Amygdala (tissue), 56 donors: ENCODE results near the gene MMP28.

Experiments
- DNase-seq, 56 donors: peaks; one replicate each; lab custom pipeline; 2025; lab: John Stamatoyannopoulos, UW

Gene MMP28

GRCh38 chr17:35801583-35802224 lies 6.3 kb upstream of the MMP28 start:
- DNase-seq, result peak in 39 of 56 donors; percentile 7 to 76 (median 52)

DNA sequence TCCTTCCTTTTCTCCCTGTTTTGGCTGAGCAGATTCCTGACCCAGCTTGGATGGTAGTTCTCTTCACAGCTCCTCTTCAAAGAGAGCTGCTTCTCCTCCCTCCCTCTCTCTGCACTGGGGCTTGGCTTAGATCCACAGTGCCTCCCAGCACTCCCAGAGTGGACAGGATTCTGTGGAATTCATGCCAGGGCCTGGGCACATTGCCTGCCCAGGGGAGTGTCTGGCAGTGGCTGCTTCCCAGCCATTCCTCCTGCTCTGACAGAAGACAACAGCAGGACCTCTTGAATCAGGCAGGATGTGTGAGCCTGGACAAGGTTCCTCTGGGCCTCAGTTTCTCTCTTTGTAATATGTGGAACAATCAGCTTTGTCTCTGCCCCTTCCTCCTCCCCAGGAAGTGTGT lies 4.5 kb upstream of the MMP28 start:
- DNase-seq, result peak in 36 of 56 donors; percentile 19 to 74 (median 44)

GRCh38 chr17:35797918-35798317 lies 2.5 kb upstream of the MMP28 start:
- DNase-seq, result no peak

DNA sequence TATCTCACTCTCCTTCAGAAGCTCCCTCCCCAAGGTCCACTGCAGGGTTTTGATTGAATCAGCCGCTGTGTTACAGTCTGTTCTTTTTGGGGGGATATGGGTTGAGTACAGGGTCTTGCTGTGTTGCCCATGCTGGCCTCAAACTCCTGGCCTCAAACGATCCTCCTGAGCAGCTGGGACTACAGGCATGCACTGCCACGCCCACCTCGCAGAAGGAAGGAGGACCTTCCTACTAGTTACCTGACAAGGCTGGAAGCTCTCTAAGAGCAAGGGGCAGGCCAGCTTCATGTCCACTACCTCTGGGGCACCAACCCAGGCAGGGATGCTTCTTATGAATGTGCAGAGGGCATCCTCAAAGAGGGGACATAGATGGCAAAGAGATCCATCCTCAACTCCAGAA lies 1.9 kb upstream of the MMP28 start:
- no peak for DNase-seq

GRCh38 chr17:35796942-35797341 lies 1.5 kb upstream of the MMP28 start:
- no peak for DNase-seq

- no peak for DNase-seq
Measured at GRCh38 chr17:35795871-35796265, 427 bp upstream of the MMP28 start.

- peak in 6 of 56 donors; percentile 18 to 47 (median 20) for DNase-seq
Measured at GRCh38 chr17:35793257-35793656, 2.2 kb downstream of the MMP28 start.

DNA sequence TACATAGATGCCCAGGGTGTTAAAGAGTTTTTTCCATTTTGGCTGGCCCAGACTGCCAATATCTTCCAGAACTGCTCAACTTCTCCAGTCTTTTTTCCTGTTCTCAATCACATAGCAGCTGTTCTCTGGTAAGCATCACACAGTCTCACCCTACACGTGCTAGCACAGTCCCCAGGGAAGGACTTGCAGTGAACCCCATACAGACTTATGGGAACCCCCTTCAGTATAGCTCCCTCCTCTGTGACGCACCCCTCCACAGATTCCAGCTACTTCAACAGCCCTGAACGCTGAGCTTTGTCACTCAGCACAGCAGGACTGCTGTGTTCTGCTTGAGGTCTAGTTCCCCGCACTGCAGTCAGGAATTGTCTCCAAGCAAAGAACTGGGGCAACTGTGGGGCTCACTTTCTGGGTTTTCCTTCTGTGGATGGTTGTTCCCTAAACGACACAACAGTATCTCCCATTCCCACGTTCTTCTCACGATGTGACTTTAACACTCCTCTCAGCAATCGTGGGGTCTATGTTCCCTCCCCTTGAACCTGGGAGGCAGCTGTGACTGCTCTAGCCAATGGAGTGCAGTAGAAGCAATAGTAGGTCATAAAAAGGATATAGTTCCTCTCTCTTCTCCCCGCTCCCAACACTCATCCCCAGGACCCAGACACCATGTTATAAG lies 3.6 kb downstream of the MMP28 start:
- no peak for DNase-seq

- no peak for DNase-seq
Measured at GRCh38 chr17:35790841-35791240, 4.6 kb downstream of the MMP28 start.

DNA sequence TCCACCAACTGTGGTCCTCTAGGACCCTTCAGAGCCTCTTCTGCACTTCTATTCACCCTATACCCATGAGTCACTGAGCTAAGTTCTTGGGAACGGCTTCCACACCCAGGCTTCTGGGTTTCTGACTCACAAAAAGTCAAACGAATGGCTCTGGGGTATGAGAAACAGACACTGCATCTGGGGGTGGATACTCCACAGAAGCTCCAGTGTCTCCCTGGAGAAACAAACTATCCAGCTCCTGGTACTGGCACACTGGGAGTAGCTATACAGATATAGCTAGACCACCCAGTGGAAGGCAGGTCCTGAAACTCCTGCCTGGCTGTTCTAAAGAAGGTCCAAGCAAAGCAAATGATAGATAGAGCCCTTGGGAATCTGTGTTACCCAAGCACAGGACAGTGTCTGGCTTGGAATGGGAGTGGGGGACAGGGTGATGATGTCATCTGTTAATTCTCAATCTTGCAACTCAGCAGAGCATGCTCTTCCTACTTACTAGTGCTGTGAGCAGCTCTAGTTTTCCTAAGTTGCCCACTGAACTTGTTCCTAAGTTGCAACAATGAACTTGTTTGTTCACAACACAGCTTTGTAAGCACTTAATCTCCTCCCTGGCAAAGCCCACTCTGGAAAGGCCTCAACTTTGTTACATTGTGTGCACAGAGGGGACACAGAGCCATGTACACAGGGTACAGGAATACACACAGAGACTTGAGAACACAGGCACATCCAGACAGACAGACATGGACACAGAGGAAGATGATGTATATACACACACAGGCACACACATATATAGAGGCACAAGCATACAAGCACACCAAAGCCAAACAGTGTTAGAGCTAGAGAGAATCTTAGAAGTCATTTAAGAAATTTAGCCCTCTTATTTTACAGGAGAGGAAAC lies 6.7 kb downstream of the MMP28 start:
- no peak for DNase-seq

- no peak for DNase-seq
Measured at GRCh38 chr17:35786941-35787432, 8.5 kb downstream of the MMP28 start.

DNA sequence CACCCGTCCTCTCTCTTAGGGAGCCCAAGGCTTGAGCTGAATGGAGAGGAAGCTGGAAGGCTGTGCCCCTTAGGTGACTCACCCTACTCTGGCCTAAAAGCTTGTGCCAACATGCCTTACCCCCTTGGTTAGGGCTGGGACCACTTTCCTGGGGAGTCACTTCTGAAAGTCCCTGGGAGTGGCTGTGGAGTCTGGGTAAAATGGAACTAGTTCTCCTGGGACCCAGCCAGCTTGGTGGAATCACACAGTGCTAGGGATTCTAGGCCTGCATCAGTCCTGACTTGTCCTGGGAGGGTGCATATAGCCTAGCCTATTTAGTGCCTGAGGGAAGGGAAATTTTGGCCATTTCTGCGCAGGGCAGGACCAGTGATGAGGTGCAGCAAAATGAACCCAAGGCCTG lies 10.5 kb downstream of the MMP28 start:
- no peak for DNase-seq

GRCh38 chr17:35780950-35781349 lies 14.5 kb downstream of the MMP28 start:
- DNase-seq, result no peak

DNA sequence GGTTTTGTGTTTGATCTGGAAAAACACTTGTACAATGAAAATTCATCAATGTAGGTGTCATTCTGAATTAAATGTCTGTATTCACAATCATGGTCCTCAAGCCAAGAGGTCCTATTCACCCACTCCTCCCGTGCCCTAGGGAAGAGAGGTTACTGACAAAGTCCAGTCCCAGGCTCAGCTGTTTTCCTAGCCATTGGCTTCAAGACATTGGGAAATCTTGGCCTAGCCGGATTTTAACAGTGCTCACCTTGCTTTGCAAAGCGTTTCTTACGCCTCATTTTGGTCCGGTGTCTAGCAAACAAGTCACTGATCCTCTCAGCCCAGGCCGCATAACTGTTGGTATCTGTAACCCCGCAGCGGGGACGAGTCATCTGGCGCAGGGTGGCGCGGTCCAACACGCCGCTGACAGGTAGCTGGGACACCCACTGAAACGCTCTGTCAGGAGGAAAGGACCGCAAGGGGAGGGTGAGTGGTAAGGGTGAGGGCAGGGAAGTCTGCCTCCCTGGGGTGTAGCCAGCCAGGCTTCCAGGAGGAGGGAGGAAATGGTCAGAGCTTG lies 16.7 kb downstream of the MMP28 start:
- no peak for DNase-seq

DNA sequence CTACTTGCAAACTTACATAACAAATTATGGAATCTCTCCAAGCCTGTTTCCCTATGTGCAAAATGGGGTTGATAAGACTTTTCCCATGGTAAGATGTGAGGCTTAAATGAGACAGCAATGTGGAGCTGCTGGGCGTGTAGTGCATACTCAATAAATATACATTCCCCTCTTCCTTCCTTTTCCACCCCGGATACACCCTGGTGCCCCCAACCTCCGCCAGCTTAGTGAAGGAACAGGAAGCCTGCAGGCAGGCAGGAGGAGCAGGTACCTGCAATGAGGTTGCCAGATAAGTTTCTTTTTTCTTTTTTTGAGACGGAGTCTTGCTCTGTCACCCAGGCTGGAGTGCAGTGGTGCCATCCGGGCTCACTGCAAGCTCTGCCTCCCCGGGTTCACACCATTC lies 19.9 kb downstream of the MMP28 start:
- no peak for DNase-seq

- no peak for DNase-seq
Measured at GRCh38 chr17:35775039-35775438, 20.4 kb downstream of the MMP28 start.

GRCh38 chr17:35774499-35774898 lies 20.9 kb downstream of the MMP28 start:
- DNase-seq, result peak in 25 of 56 donors; percentile 8 to 66 (median 36)

DNA sequence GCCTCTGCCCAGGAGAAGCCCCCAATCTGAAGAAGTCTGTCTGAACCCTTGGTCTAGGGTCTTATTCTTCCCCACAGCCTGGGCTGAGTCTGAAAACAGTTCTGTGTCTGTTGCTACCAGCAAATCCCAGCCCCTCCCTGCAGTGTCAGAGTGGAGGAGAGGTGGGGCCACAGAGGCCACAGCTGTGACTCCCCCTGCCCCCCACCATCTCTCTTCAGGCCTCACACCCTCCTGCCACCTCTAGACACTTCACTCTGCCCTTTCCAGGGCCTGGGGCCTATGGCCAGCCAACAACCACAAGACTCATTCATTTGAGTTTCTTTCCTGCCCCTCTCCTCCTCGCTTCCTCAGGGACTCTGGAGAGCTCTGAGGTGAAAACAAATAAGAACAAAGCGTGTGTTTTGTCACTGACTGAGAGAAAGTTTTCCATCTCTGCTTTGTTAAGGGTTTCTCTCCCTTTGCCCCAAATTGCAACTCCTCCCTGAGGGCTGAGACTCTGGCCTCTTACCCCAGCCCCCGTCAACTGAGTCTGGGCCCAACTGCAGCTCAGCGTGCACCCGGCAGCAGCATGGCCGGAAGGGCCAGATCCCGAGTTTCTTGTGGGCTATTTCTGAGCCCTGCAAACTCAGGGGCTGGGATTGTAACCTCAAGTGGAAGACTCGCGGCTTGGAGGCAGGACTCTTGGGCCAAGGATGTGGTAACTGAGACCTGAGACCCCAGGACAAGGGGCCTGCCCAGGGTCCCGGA lies 21.6 kb downstream of the MMP28 start:
- DNase-seq, result no peak

GRCh38 chr17:35773129-35773528 lies 22.3 kb downstream of the MMP28 start:
- DNase-seq, result no peak

GRCh38 chr17:35769895-35770486 lies 25.4 kb downstream of the MMP28 start:
- no peak for DNase-seq
